ENCODE results near the gene SLC44A3. TPM values are rescaled to one million over a fixed set of nuclear protein-coding genes. Genes with fewer than 3 reads are reported as not detected.

The SLC44A3 gene
- total RNA-seq = 10 to 100 TPM; 55.4 to 71.4 TPM

- H3K9me3 ChIP-seq = no peaks in the 10 kb centered on the region
- H3K27ac ChIP-seq = peak within 1 kb of the TSS; percentile 88
- intact Hi-C loops (cut with DNase I) = no loop called here
- peak; percentile 72 for DNase-seq
- TF ChIP-seq CTCF (IDR thresholded peaks at IDR 0.05) = peak; percentile 5
- no peaks in the 10 kb centered on the region for H3K27me3 ChIP-seq
- peak within 1 kb of the TSS; percentile 84 for H3K4me3 ChIP-seq
- no peaks in the 10 kb centered on the region for H3K4me1 ChIP-seq
- peak within 1 kb of the TSS; percentile 87 to 89 for H3K9ac ChIP-seq (ENCODE audit: low read depth in 2 of 2, low read length in 2 of 2)
- no peaks in the 10 kb centered on the region for H3K36me3 ChIP-seq
Measured at GRCh38 chr1:94819945-94820746, at the start of gene SLC44A3. Gene SLC44A3, plus strand, starts transcription at chr1:94820357. Its CDS starts 95 bp downstream, at chr1:94820452.

- no peaks in the 10 kb centered on the region for H3K36me3 ChIP-seq
- intact Hi-C loops (cut with DNase I) = no loop called here
- DNase-seq = no peak
- H3K27me3 ChIP-seq = no peaks in the 10 kb centered on the region
- no peak overlapping the region for H3K4me3 ChIP-seq
- H3K9ac ChIP-seq (ENCODE audit: low read depth in 2 of 2, low read length in 2 of 2) = no peak overlapping the region
- H3K4me1 ChIP-seq = no peaks in the 10 kb centered on the region
- TF ChIP-seq CTCF (IDR thresholded peaks at IDR 0.05) = no peak
- H3K9me3 ChIP-seq = no peaks in the 10 kb centered on the region
- no peak overlapping the region for H3K27ac ChIP-seq
Measured at GRCh38 chr1:94772230-94772641, 47.9 kb upstream of the SLC44A3 start.

GRCh38 chr1:94772845-94773244, 47.3 kb upstream of the SLC44A3 start:
- Histone ChIP-seq H3K36me3 (no peaks in the 10 kb centered on the region), H3K27me3 (no peaks in the 10 kb centered on the region), H3K9me3 (no peaks in the 10 kb centered on the region), H3K4me1 (no peaks in the 10 kb centered on the region), H3K4me3 (no peak overlapping the region), H3K9ac (ENCODE audit: low read depth in 2 of 2, low read length in 2 of 2) (no peak overlapping the region), H3K27ac (no peak overlapping the region)
- TF ChIP-seq CTCF (IDR thresholded peaks at IDR 0.05) = no peak
- no peak for DNase-seq
- intact Hi-C loops (cut with DNase I) = no loop called here

GRCh38 chr1:94773296-94773809, 46.8 kb upstream of the SLC44A3 start:
- no peaks in the 10 kb centered on the region for H3K4me1 ChIP-seq
- intact Hi-C loops (cut with DNase I) = no loop called here
- H3K9me3 ChIP-seq = no peaks in the 10 kb centered on the region
- no peaks in the 10 kb centered on the region for H3K36me3 ChIP-seq
- H3K27me3 ChIP-seq = no peaks in the 10 kb centered on the region
- no peak overlapping the region for H3K27ac ChIP-seq
- DNase-seq = no peak
- no peak overlapping the region for H3K4me3 ChIP-seq
- TF ChIP-seq CTCF (IDR thresholded peaks at IDR 0.05) = no peak
- H3K9ac ChIP-seq (ENCODE audit: low read depth in 2 of 2, low read length in 2 of 2) = no peak overlapping the region

GRCh38 chr1:94773931-94774422, 46.2 kb upstream of the SLC44A3 start:
- no peak for DNase-seq
- H3K27ac ChIP-seq = no peak overlapping the region
- no peak overlapping the region for H3K4me3 ChIP-seq
- H3K4me1 ChIP-seq = no peaks in the 10 kb centered on the region
- H3K9me3 ChIP-seq = no peaks in the 10 kb centered on the region
- no peaks in the 10 kb centered on the region for H3K27me3 ChIP-seq
- TF ChIP-seq CTCF (IDR thresholded peaks at IDR 0.05) = no peak
- intact Hi-C loops (cut with DNase I) = no loop called here
- H3K9ac ChIP-seq (ENCODE audit: low read depth in 2 of 2, low read length in 2 of 2) = no peak overlapping the region
- H3K36me3 ChIP-seq = no peaks in the 10 kb centered on the region
